Astrocyte (in vitro differentiated cells and primary cell): Measurements from ENCODE around the gene GLRA2. TPM values are rescaled to one million over a fixed set of nuclear protein-coding genes. Genes with fewer than 3 reads are reported as not detected.

Source experiments
- DNase-seq: peaks from one replicate; pipeline ENCODE4 v3.0.0-alpha.2; 2010; ENCODE audit warnings: low read depth
- FAIRE-seq: peaks from 2 replicates; lab custom pipeline; 2011; peaks lifted over from hg19 to GRCh38; lab: Jason Lieb, UNC
- H2AFZ ChIP-seq: 2 replicates; pipeline ENCODE4 v1.6.0; 2012; ENCODE audit warnings: low read depth, low read length, inconsistent platforms
- H3K27ac ChIP-seq: 2 replicates; pipeline ENCODE4 v1.5.1; 2011; ENCODE audit warnings: low read depth, low read length, inconsistent platforms
- H3K27me3 ChIP-seq: 2 replicates; pipeline ENCODE4 v1.6.0; 2011; ENCODE audit warnings: low read length, inconsistent platforms; ENCODE audit not compliant: insufficient read depth
- H3K36me3 ChIP-seq: 2 replicates; pipeline ENCODE4 v1.5.1; 2011; ENCODE audit warnings: low read length, inconsistent platforms; ENCODE audit not compliant: insufficient read depth
- H3K4me1 ChIP-seq: 2 replicates; pipeline ENCODE4 v1.5.1; 2011; ENCODE audit warnings: low read length, inconsistent platforms; ENCODE audit not compliant: insufficient read depth
- H3K4me2 ChIP-seq: 2 replicates; pipeline ENCODE4 v1.6.0; 2012; ENCODE audit warnings: low read length, inconsistent platforms
- H3K4me3 ChIP-seq: 2 replicates; pipeline ENCODE4 v1.5.1; 2011; ENCODE audit warnings: low read depth, mild to moderate bottlenecking, low read length, inconsistent platforms; ENCODE audit not compliant: insufficient read depth
- H3K79me2 ChIP-seq: 2 replicates; pipeline ENCODE4 v1.6.0; 2012; ENCODE audit warnings: mild to moderate bottlenecking, low read length, inconsistent platforms; ENCODE audit not compliant: insufficient read depth
- H3K9ac ChIP-seq: 2 replicates; pipeline ENCODE4 v1.6.0; 2012; ENCODE audit warnings: mild to moderate bottlenecking, low read length, inconsistent platforms
- H3K9me3 ChIP-seq: 2 replicates; pipeline ENCODE4 v1.5.1; 2012; ENCODE audit warnings: low read depth, mild to moderate bottlenecking, low read length, inconsistent platforms; ENCODE audit not compliant: insufficient read depth
- H4K20me1 ChIP-seq: 2 replicates; pipeline ENCODE4 v1.6.0; 2012; ENCODE audit warnings: low read length, inconsistent platforms; ENCODE audit not compliant: insufficient read depth
- H3K27ac Mint-ChIP-seq: one replicate; pipeline ENCODE4 v1.8.0; 2021; ENCODE audit warnings: mild to moderate bottlenecking, mixed read lengths; ENCODE audit not compliant: unreplicated experiment
- H3K27me3 Mint-ChIP-seq: one replicate; pipeline ENCODE4 v1.8.0; 2021; ENCODE audit warnings: low read depth, mixed read lengths; ENCODE audit not compliant: unreplicated experiment
- H3K36me3 Mint-ChIP-seq: one replicate; pipeline ENCODE4 v1.8.0; 2021; ENCODE audit warnings: low read depth, mixed read lengths; ENCODE audit not compliant: unreplicated experiment
- H3K4me1 Mint-ChIP-seq: one replicate; pipeline ENCODE4 v1.8.0; 2021; ENCODE audit warnings: low read depth, mixed read lengths; ENCODE audit not compliant: unreplicated experiment
- H3K4me3 Mint-ChIP-seq: one replicate; pipeline ENCODE4 v1.8.0; 2021; ENCODE audit warnings: mild to moderate bottlenecking, moderate library complexity, mixed read lengths; ENCODE audit not compliant: unreplicated experiment
- H3K9me3 Mint-ChIP-seq: one replicate; pipeline ENCODE4 v1.8.0; 2021; ENCODE audit warnings: mild to moderate bottlenecking, mixed read lengths; ENCODE audit not compliant: unreplicated experiment
- CTCF ChIP-seq: IDR thresholded peaks from 2 replicates; pipeline ENCODE4 v1.5.1; 2011; ENCODE audit warnings: low read depth, mild to moderate bottlenecking, inconsistent platforms, low read length, moderate library complexity; ENCODE audit not compliant: insufficient read depth
- EZH2 ChIP-seq: IDR thresholded peaks from 2 replicates; pipeline ENCODE4 v1.6.1; 2012; ENCODE audit warnings: mild to moderate bottlenecking, low read length, inconsistent platforms; ENCODE audit not compliant: insufficient read depth
- total RNA-seq: library from RNA; stranded (reverse); gene quantifications from 2 replicates; pipeline ENCODE4 v1.2.1, GENCODE V29; 2021

Gene GLRA2
- total RNA-seq, 1 donor from 2014 or later = not detected

- no peaks in the 10 kb centered on the region for H3K4me1 Mint-ChIP-seq
- H3K27me3 Mint-ChIP-seq = no peaks in the 10 kb centered on the region
Observed at GRCh38 chrX:14712096-14712495, 182.8 kb downstream of the GLRA2 start.

GRCh38 chrX:14717949-14718348 is 188.6 kb downstream of the GLRA2 start:
- no peak overlapping the region for H3K4me2 ChIP-seq
- no peaks in the 10 kb centered on the region for H3K36me3 ChIP-seq
- no peaks in the 10 kb centered on the region for H3K4me1 ChIP-seq
- no peak overlapping the region for H3K4me3 ChIP-seq
- H3K79me2 ChIP-seq = no peaks in the 10 kb centered on the region
- H4K20me1 ChIP-seq = no peaks in the 10 kb centered on the region
- TF ChIP-seq CTCF (no peak), EZH2 (no peak)
- no peaks in the 10 kb centered on the region for H3K4me1 Mint-ChIP-seq
- no peak overlapping the region for H3K9ac ChIP-seq
- H3K27me3 Mint-ChIP-seq = no peaks in the 10 kb centered on the region
- H3K27ac Mint-ChIP-seq = no peak overlapping the region
- no peaks in the 10 kb centered on the region for H3K9me3 ChIP-seq
- H3K27ac ChIP-seq = no peak overlapping the region
- FAIRE-seq (peak; percentile 78), DNase-seq (no peak)
- H2AFZ ChIP-seq = no peak overlapping the region
- no peaks in the 10 kb centered on the region for H3K9me3 Mint-ChIP-seq
- H3K4me3 Mint-ChIP-seq = no peak overlapping the region
- no peaks in the 10 kb centered on the region for H3K27me3 ChIP-seq
- H3K36me3 Mint-ChIP-seq = no peaks in the 10 kb centered on the region

More at GRCh38 chrX:14712096-14712495, 182.8 kb downstream of the GLRA2 start:
- Histone ChIP-seq H3K4me3 (no peak overlapping the region), H3K27ac (no peak overlapping the region), H3K4me2 (no peak overlapping the region), H4K20me1 (no peaks in the 10 kb centered on the region), H3K4me1 (no peaks in the 10 kb centered on the region), H3K79me2 (no peaks in the 10 kb centered on the region), H3K27me3 (no peaks in the 10 kb centered on the region), H3K36me3 (no peaks in the 10 kb centered on the region), H2AFZ (no peak overlapping the region), H3K9me3 (no peaks in the 10 kb centered on the region), H3K9ac (no peak overlapping the region)
- TF ChIP-seq CTCF (peak; percentile 11), EZH2 (no peak)
- Mint-ChIP-seq H3K27ac (no peak overlapping the region), H3K9me3 (no peaks in the 10 kb centered on the region), H3K4me3 (no peak overlapping the region), H3K36me3 (no peaks in the 10 kb centered on the region)
- FAIRE-seq (peak; percentile 84), DNase-seq (no peak)

GRCh38 chrX:14718403-14718802 is 189.1 kb downstream of the GLRA2 start:
- Histone ChIP-seq H3K27me3 (no peaks in the 10 kb centered on the region), H3K9me3 (no peaks in the 10 kb centered on the region)
- peak; percentile 99 for FAIRE-seq

More at GRCh38 chrX:14718403-14718802, 189.1 kb downstream of the GLRA2 start:
- H3K9me3 Mint-ChIP-seq = no peaks in the 10 kb centered on the region
- no peaks in the 10 kb centered on the region for H3K36me3 Mint-ChIP-seq
- no peak overlapping the region for H3K27ac ChIP-seq
- no peak overlapping the region for H3K27ac Mint-ChIP-seq
- H3K4me3 ChIP-seq = no peak overlapping the region
- peak; percentile 12 for DNase-seq
- H3K4me3 Mint-ChIP-seq = no peak overlapping the region
- no peaks in the 10 kb centered on the region for H3K27me3 Mint-ChIP-seq
- H3K4me1 Mint-ChIP-seq = no peaks in the 10 kb centered on the region
- TF ChIP-seq CTCF = no peak
- no peak for TF ChIP-seq EZH2
- no peak overlapping the region for H3K9ac ChIP-seq
- H4K20me1 ChIP-seq = no peaks in the 10 kb centered on the region
- no peaks in the 10 kb centered on the region for H3K79me2 ChIP-seq
- no peaks in the 10 kb centered on the region for H3K4me1 ChIP-seq
- no peaks in the 10 kb centered on the region for H3K36me3 ChIP-seq
- no peak overlapping the region for H3K4me2 ChIP-seq
- H2AFZ ChIP-seq = no peak overlapping the region
